OCI-LY7 (cell line): ENCODE measurements around the gene IGSF3. TPM values are rescaled to one million over a fixed set of nuclear protein-coding genes. Genes with fewer than 3 reads are reported as not detected.

Experiments
- BruUV-seq: library from RNA; stranded (reverse); fragments of 400-500 nt; replicated peaks from 2 replicates; lab custom pipeline; 2021; lab: Mats Ljungman, UMichigan
- CTCF ChIA-PET: fragments of 300-600 bp; sonication (Branson Sonifier 250); formaldehyde crosslinking; loops from one replicate; lab custom pipeline; 2022; ENCODE audit warnings: antibody characterized with exemption; ENCODE audit not compliant: unreplicated experiment; lab: Charles Lee
- POLR2A ChIA-PET: fragments of 300-600 bp; sonication (Branson Sonifier 250); formaldehyde crosslinking; loops from one replicate; lab custom pipeline; 2022; ENCODE audit warnings: antibody characterized with exemption; lab: Charles Lee
- DNase-seq: peaks from one replicate; pipeline ENCODE4 v3.0.0-alpha.2; 2015; ENCODE audit warnings: low spot score
- H2AFZ ChIP-seq: fragments of 200-600 bp; sonication (generic), shearing (Covaris generic); 2 replicates; pipeline ENCODE4 v1.6.1; 2014; ENCODE audit warnings: mild to moderate bottlenecking, antibody characterized with exemption, low read length, moderate library complexity
- H3K27ac ChIP-seq: fragments of 200-600 bp; sonication (generic); 2 replicates; pipeline ENCODE4 v1.5.1; 2014; ENCODE audit warnings: mixed run types, low read depth, mild to moderate bottlenecking, moderate library complexity, low read length, inconsistent platforms; ENCODE audit not compliant: poor library complexity, severe bottlenecking
- H3K36me3 ChIP-seq: fragments of 200-600 bp; sonication (generic); 2 replicates; pipeline ENCODE4 v1.6.1; 2014; ENCODE audit warnings: mild to moderate bottlenecking, antibody characterized with exemption, low read length, moderate library complexity, mixed read lengths; ENCODE audit not compliant: insufficient read depth
- H3K4me1 ChIP-seq: fragments of 200-600 bp; sonication (generic); 2 replicates; pipeline ENCODE4 v1.5.1; 2014; ENCODE audit warnings: mild to moderate bottlenecking, low read length; ENCODE audit not compliant: insufficient read depth, poor library complexity, severe bottlenecking
- H3K4me2 ChIP-seq: fragments of 200-600 bp; sonication (generic); 2 replicates; pipeline ENCODE4 v1.6.1; 2014; ENCODE audit warnings: mild to moderate bottlenecking, low read length
- H3K4me3 ChIP-seq: fragments of 200-600 bp; sonication (generic); 2 replicates; pipeline ENCODE4 v1.5.1; 2014; ENCODE audit warnings: mild to moderate bottlenecking, low read depth, low read length; ENCODE audit not compliant: poor library complexity, severe bottlenecking
- H3K79me2 ChIP-seq: fragments of 200-600 bp; sonication (generic); 2 replicates; pipeline ENCODE4 v1.6.1; 2016; ENCODE audit warnings: low read depth, mild to moderate bottlenecking, low read length, moderate library complexity, mixed read lengths; ENCODE audit not compliant: insufficient read depth
- H3K9me2 ChIP-seq: fragments of 200-600 bp; sonication (generic); 2 replicates; pipeline ENCODE4 v1.6.1; 2016; ENCODE audit warnings: mild to moderate bottlenecking, low read length, mixed read lengths; ENCODE audit not compliant: insufficient read depth
- H3K9me3 ChIP-seq: fragments of 200-600 bp; sonication (generic); 2 replicates; pipeline ENCODE4 v1.6.1; 2014; ENCODE audit warnings: mild to moderate bottlenecking, mixed run types, low read length, mixed read lengths
- H4K20me1 ChIP-seq: fragments of 200-600 bp; sonication (generic); 2 replicates; pipeline ENCODE4 v1.6.1; 2014; ENCODE audit warnings: mild to moderate bottlenecking, antibody characterized with exemption, low read length, moderate library complexity, mixed read lengths; ENCODE audit not compliant: insufficient read depth
- CTCF ChIP-seq: fragments of 200-600 bp; sonication (generic); conservative IDR thresholded peaks from 2 replicates; pipeline ENCODE4 v1.5.1; 2014; ENCODE audit warnings: mild to moderate bottlenecking, antibody characterized with exemption, low read length, moderate library complexity, mixed read lengths
- EZH2phosphoT487 ChIP-seq: fragments of 200-600 bp; sonication (generic); IDR thresholded peaks from 2 replicates; pipeline ENCODE4 v1.6.1; 2018; ENCODE audit warnings: low read depth, borderline replicate concordance, mild to moderate bottlenecking, mixed run types, antibody characterized with exemption, low read length, moderate library complexity, mixed read lengths
- intact Hi-C: fragments of 100-400 bp; cut with micrococcal nuclease; formaldehyde crosslinking; loops from one replicate; pipeline ENCODE4 v1.10.0; 2022; ENCODE audit not compliant: unreplicated experiment
- total RNA-seq, 2 experiments: library from RNA; depleted of rRNA in 1 of 2; stranded (reverse); fragments of >200 nt in 1 of 2; shearing (Covaris generic) in 1 of 2; gene quantifications; 2 replicates each; pipeline ENCODE4 v1.2.3, GENCODE V29; 2014 to 2022

The IGSF3 gene
- total RNA-seq, 2 experiments from 2014 or later: not detected

DNA sequence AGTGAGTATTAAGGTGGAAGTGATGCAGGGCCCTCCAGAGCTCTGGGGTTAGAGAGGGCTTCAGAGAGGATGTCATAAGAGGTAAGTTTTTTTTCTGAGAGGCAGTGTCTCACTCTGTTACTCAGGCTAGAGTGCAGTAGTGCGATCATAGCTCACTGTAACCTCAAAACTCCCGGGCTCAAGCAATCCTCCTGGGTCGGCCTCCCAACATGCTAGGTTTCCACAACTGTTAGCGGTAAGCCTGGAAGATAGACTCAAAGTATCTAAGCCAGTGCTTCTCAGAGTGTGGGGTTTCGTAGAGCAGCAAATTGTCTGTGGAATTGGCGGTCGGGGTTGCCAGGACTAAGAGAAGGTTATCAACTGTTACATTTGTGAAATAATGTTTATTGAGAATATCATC is 18.6 kb upstream of the IGSF3 start:
- Histone ChIP-seq H3K79me2 (no peaks in the 10 kb centered on the region), H3K4me3 (no peak overlapping the region), H2AFZ (no peak overlapping the region), H3K4me2 (no peak overlapping the region), H4K20me1 (no peaks in the 10 kb centered on the region), H3K36me3 (no peaks in the 10 kb centered on the region), H3K9me3 (no peaks in the 10 kb centered on the region), H3K9me2 (no peaks in the 10 kb centered on the region), H3K4me1 (no peaks in the 10 kb centered on the region), H3K27ac (no peak overlapping the region)
- TF ChIP-seq CTCF: no peak
- no peak for TF ChIP-seq EZH2phosphoT487
- intact Hi-C loops: no loop called here
- ChIA-PET POLR2A (no interaction called here), CTCF (no interaction called here)
- DNase-seq: no peak
- BruUV-seq: no TSS peak

- Histone ChIP-seq H3K9me2 (no peaks in the 10 kb centered on the region), H2AFZ (peak overlapping the region; percentile 32; the same call in 1 of the 2 replicates), H4K20me1 (no peaks in the 10 kb centered on the region), H3K36me3 (no peaks in the 10 kb centered on the region), H3K4me1 (no peaks in the 10 kb centered on the region), H3K9me3 (no peaks in the 10 kb centered on the region), H3K27ac (no peak overlapping the region), H3K79me2 (no peaks in the 10 kb centered on the region), H3K4me3 (no peak overlapping the region), H3K4me2 (no peak overlapping the region)
- BruUV-seq: no TSS peak
- TF ChIP-seq CTCF (no peak), EZH2phosphoT487 (no peak)
- intact Hi-C loops: no loop called here
- ChIA-PET POLR2A (no interaction called here), CTCF (no interaction called here)
- DNase-seq: no peak
Measured at GRCh38 chr1:116684575-116684974, 17.0 kb upstream of the IGSF3 start.

- no peak for TF ChIP-seq EZH2phosphoT487
- TF ChIP-seq CTCF: no peak
- intact Hi-C loops: no loop called here
- ChIA-PET CTCF (no interaction called here), POLR2A (no interaction called here)
- Histone ChIP-seq H3K27ac (no peak overlapping the region), H3K4me2 (no peak overlapping the region), H3K36me3 (no peaks in the 10 kb centered on the region), H3K79me2 (no peaks in the 10 kb centered on the region), H3K9me2 (no peaks in the 10 kb centered on the region), H3K9me3 (no peaks in the 10 kb centered on the region), H3K4me1 (no peaks in the 10 kb centered on the region), H2AFZ (no peak overlapping the region), H4K20me1 (no peaks in the 10 kb centered on the region), H3K4me3 (no peak overlapping the region)
- DNase-seq: no peak
- no TSS peak for BruUV-seq
Measured at GRCh38 chr1:116682641-116683221, 15.2 kb upstream of the IGSF3 start.
